Parathyroid adenoma (tissue), 2 donors: Measurements from ENCODE around the gene SERPINA4.

Source experiments
- H2AFZ ChIP-seq: fragments of 300-600 bp; sonication (generic); one replicate; pipeline ENCODE4 v1.7.0; 2017; ENCODE audit warnings: antibody characterized with exemption, mild to moderate bottlenecking
- H3K27ac ChIP-seq: fragments of 300-600 bp; sonication (generic); one replicate; pipeline ENCODE4 v1.7.0; 2017
- H3K27me3 ChIP-seq: fragments of 300-600 bp; sonication (generic); one replicate; pipeline ENCODE4 v1.7.0; 2017; ENCODE audit warnings: low read length; ENCODE audit not compliant: control insufficient read depth, insufficient read depth
- H3K36me3 ChIP-seq: fragments of 300-600 bp; sonication (generic); one replicate; pipeline ENCODE4 v1.7.0; 2017; ENCODE audit warnings: low read length; ENCODE audit not compliant: control insufficient read depth, insufficient read depth
- H3K4me1 ChIP-seq: fragments of 300-600 bp; sonication (generic); one replicate; pipeline ENCODE4 v1.7.0; 2017; ENCODE audit warnings: control low read depth
- H3K4me2 ChIP-seq: fragments of 300-600 bp; sonication (generic); one replicate; pipeline ENCODE4 v1.7.0; 2017; ENCODE audit warnings: low read length
- H3K4me3 ChIP-seq: fragments of 300-600 bp; sonication (generic); one replicate; pipeline ENCODE4 v1.7.0; 2017; ENCODE audit warnings: low read depth, low read length
- H3K79me2 ChIP-seq: fragments of 300-600 bp; sonication (generic); one replicate; pipeline ENCODE4 v1.7.0; 2017; ENCODE audit warnings: control low read depth
- H3K9ac ChIP-seq: fragments of 300-600 bp; sonication (generic); one replicate; pipeline ENCODE4 v1.7.0; 2017; ENCODE audit warnings: mild to moderate bottlenecking
- H3K9me3 ChIP-seq: fragments of 300-600 bp; sonication (generic); one replicate; pipeline ENCODE4 v1.7.0; 2017; ENCODE audit warnings: low read length; ENCODE audit not compliant: control insufficient read depth
- CTCF ChIP-seq: fragments of 300-600 bp; sonication (generic); IDR thresholded peaks from one replicate; pipeline ENCODE4 v1.7.0; 2017; ENCODE audit warnings: antibody characterized with exemption, mild to moderate bottlenecking
- donor health status: primary hyperparathyroidism.

The SERPINA4 gene

GRCh38 chr14:94541234-94541975, 19.8 kb upstream of the SERPINA4 start:
- Histone ChIP-seq H3K27me3 (no peaks in the 10 kb centered on the region), H3K79me2 (no peaks in the 10 kb centered on the region), H3K36me3 (no peaks in the 10 kb centered on the region), H3K9me3 (no peaks in the 10 kb centered on the region), H3K4me2 (no peak overlapping the region), H2AFZ (no peak overlapping the region), H3K27ac (no peak overlapping the region), H3K4me3 (no peak overlapping the region), H3K4me1 (no peaks in the 10 kb centered on the region), H3K9ac (no peak overlapping the region)
- TF ChIP-seq CTCF = no peak

GRCh38 chr14:94542111-94542810, 19.0 kb upstream of the SERPINA4 start:
- Histone ChIP-seq H3K4me1 (no peaks in the 10 kb centered on the region), H3K4me3 (no peak overlapping the region), H3K27ac (no peak overlapping the region), H3K4me2 (no peak overlapping the region), H3K79me2 (no peaks in the 10 kb centered on the region), H3K9me3 (no peaks in the 10 kb centered on the region), H2AFZ (no peak overlapping the region), H3K36me3 (no peaks in the 10 kb centered on the region), H3K27me3 (no peaks in the 10 kb centered on the region), H3K9ac (no peak overlapping the region)
- no peak for TF ChIP-seq CTCF

- Histone ChIP-seq H3K79me2 (no peaks in the 10 kb centered on the region), H3K9me3 (no peaks in the 10 kb centered on the region)
- no peak for TF ChIP-seq CTCF
Measured at GRCh38 chr14:94542811-94543440, 18.3 kb upstream of the SERPINA4 start.

GRCh38 chr14:94543449-94544124, 17.7 kb upstream of the SERPINA4 start:
- H3K9me3 ChIP-seq = no peaks in the 10 kb centered on the region
- no peaks in the 10 kb centered on the region for H3K27me3 ChIP-seq
- H3K27ac ChIP-seq = no peak overlapping the region
- H3K4me2 ChIP-seq = no peak overlapping the region
- H3K79me2 ChIP-seq = no peaks in the 10 kb centered on the region
- H2AFZ ChIP-seq = no peak overlapping the region
- no peaks in the 10 kb centered on the region for H3K4me1 ChIP-seq
- TF ChIP-seq CTCF = no peak
- no peak overlapping the region for H3K4me3 ChIP-seq
- H3K9ac ChIP-seq = no peak overlapping the region
- H3K36me3 ChIP-seq = no peaks in the 10 kb centered on the region

More at GRCh38 chr14:94542811-94543440, 18.3 kb upstream of the SERPINA4 start:
- no peaks in the 10 kb centered on the region for H3K36me3 ChIP-seq
- H2AFZ ChIP-seq = no peak overlapping the region
- no peak overlapping the region for H3K4me2 ChIP-seq
- no peak overlapping the region for H3K9ac ChIP-seq
- H3K27me3 ChIP-seq = no peaks in the 10 kb centered on the region
- no peak overlapping the region for H3K4me3 ChIP-seq
- no peaks in the 10 kb centered on the region for H3K4me1 ChIP-seq
- no peak overlapping the region for H3K27ac ChIP-seq
